Raji (cell line): Measurements from ENCODE around the gene UBE4B.

Experiments used
- POLR2A ChIP-seq: IDR thresholded peaks from 2 replicates; pipeline ENCODE4 v1.6.1; 2011; ENCODE audit warnings: low read depth, low read length, control low read depth; ENCODE audit not compliant: insufficient read depth

Gene UBE4B

DNA sequence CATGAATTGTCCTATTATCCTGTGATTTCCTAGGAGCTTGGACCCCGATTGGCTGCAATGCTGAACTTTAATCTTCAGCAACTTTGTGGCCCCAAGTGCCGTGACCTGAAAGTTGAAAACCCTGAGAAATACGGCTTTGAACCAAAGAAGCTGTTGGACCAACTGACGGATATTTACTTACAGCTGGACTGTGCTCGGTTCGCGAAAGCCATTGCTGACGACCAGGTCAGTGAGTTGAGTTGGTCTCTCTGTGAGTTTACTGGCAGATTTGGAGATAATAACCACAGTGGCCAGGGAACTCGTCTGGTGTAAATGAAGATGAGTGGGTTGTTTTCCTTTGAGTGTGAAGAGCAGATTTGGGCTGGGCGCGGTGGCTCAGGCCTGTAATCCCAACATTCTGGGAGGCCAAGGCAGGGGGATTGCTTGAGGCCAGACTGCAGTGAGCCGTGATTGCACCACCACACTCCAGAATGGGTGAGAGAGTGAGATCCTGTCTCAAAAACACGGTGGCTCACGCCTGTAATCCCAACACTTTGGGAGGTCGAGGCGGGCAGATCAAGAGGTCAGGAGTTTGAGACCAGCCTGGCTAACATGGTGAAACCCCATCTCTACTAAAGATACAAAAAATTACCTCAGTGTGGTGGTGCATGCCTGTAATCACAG is 138.5 kb downstream of the UBE4B start:
- no peak for TF ChIP-seq POLR2A

DNA sequence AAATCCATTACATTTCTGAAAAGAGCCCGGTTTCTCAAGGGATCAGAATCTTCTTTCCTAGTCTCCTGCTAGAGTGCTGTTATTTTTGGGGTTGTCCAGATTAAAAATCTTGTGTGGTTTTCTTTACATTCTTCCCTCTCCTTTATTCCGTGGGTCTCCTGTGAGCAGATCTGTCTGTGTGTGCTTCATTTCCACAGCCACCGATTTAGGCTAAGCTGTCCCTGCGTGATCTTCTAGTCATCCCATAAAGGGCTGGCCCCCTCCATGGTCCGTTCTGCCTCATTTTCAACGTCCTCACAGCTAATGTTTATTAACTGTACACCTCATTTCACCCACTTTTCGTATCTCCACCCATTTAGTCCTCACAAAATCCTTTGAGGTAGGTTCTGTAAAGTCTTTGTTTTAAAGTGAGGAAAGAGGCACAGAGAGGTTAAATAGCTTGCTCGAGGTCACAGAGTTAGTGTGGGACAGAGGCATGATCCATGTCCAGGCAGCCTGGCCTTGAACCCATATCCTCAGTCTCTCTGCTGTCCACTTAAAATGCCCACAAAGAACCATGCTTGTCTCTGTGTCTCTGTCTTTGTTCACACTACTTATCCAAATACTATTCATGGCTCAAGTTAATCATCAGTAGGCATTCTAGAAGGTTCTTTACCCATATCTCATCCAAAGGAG is 139.4 kb downstream of the UBE4B start:
- TF ChIP-seq POLR2A, result no peak

DNA sequence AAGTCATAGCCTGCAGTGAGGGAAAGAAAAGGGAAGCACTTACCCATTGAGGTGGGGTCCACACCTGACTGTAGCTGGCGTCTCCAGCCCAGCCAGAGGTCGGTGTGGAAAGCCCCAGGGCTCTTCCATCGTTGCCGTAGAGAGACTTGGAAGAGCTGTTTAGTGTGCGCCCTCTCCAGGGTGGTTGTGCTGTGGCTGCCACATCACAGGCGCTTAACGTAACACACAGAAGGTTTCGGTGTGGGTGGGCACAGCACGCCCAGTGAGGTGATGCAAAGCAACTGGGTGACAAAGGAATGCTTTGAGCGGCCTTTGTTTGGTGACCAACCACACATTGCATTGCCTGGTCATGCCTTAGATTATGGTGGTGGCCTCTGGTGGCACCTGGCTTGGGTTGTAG is 140.8 kb downstream of the UBE4B start:
- no peak for TF ChIP-seq POLR2A

DNA sequence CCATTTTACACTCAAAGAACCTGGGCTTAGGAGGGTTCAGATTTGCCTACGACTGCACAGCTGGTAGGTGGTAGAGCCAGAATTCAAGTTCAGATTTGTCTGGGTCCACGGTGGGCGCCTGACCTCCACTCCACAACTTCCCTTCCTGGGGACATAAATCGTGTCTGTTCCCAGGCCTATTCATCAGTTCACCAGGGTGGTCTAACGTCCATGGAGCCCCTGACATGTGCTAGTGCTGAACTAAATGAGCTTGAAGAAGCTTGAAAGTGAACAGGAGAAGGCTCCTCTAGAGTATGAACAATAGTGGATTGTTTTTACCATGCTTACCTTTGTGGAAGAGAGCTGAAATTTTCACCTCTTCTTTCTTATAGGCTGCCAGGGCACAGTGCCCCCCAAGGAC is 145.1 kb downstream of the UBE4B start:
- no peak for TF ChIP-seq POLR2A

DNA sequence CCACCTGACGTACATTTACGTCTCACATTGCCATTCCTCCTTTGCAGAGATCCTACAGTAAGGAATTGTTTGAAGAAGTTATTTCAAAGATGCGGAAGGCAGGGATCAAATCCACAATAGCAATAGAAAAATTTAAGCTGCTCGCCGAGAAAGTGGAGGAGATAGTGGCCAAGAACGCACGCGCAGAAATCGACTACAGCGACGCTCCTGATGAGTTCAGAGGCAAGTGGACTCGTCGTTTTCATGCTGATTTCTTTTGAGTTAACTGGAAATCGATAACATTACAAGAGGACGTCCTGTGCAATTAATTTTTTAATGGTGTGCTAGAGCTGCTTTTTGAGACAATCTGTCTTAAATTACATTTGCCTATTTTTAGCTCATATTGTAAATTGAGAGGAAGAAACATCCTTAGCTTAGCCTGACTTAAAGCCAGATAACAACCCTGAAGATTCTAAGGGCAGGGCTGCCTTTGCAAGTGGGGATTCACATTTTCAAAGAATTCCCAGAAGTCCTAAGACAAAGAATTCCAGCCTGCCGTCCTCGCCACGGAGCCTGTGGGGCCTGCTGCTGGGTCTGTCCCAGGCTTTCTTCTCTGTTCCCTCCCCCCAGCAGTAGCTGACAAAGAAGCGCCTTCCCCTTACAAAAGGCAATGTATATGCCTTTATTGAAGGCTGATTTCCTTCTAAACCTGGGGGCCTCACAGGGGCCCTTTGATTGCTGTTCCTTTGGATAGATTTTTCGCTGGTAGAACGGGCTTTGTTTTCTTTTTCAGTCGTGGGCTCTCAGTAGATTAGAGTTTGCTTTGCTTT is 146.0 kb downstream of the UBE4B start:
- TF ChIP-seq POLR2A, result no peak

DNA sequence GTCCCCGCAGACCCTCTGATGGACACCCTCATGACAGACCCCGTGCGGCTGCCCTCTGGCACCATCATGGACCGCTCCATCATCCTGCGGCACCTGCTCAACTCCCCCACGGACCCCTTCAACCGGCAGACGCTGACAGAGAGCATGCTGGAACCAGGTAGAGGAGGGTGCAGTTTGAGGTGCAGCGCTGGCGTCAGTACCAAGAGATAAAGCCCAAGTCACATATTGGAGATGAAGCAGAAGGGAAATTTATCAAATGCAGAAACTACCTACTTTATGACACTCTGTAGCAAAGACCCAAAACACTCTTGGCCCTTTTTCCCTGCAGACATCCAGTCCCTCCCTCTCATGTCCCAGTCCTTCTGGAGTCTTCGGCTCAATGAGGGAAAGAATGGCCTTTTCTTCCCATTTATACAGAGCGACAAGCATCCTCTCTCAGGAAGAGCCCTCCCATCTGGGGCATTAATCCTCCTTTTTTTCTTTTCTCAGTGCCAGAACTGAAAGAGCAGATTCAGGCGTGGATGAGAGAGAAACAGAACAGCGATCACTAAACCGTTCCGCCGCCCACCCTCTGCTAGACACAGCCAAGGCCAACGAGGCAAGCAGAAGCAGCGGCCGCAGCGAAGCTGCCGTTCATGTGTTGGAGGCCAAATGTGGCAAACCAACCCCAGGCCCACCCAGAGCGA is 146.8 kb downstream of the UBE4B start:
- TF ChIP-seq POLR2A, result no peak

DNA sequence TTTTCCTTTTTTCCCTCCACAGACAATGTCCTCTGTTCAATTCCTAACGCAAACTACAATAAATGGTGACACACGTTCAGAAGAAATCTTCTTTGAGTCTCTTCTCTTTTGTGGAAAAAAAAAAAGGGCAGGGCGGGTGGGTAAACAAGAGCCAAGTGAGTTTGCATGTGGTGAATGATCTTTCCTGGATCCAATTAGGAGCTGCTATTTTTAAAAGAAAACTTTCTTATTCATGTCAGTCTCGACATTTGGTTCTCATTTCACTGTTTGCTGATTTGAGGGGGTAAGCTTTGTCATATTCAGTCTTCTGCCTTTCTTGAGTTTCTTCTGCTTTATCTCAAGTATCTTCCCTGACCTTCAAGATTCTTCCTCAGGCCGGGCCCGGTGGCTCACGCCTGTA is 148.4 kb downstream of the UBE4B start:
- TF ChIP-seq POLR2A, result no peak

DNA sequence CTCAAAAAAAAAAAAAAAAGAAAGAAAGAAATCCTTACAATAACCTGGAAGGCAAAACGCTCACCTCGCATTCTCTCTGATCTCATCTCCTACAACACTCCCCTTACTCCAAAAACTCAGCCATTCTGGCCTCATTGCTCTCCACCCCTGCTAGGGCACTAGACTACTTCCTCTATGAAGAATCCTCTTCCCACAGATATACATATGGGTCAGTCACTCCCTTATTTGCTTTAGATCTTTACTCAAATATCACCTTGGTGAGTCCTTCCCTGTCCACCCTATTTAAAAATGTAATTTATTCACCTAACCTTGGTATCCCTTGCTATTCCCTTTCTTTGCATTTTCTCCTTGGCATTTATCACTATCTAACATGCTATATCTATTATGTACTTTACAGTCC is 153.0 kb downstream of the UBE4B start:
- no peak for TF ChIP-seq POLR2A

DNA sequence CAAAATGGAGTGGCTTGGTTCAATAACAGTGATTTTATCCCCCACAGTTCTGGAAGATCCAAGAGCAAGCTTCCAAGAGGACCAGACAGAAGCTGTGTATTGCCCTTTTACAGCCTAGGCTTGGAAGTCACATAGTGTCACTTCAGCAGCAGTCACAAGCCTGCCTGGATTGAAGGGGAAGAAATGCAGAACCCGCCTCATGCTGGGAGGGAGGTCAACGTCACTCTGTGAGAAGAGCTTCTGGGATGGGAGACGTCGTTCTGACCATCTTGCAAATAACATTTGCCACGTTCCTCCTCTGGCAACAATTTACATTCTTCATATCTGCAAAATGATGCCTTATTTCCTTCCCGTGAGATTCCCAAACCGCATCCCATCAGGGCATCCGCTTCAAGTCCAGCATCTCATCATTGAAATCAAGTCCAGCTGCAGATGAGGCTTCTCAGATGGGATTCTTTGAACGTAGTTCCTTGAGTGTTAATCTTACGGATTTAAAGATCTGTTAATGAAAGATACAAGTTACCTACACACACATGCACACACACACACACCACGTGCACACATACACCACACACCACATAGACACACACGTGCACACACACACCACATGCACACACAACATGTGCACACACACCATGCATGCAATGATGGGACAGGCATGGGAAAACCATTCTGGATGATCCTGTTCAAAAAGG is 153.7 kb downstream of the UBE4B start:
- no peak for TF ChIP-seq POLR2A

DNA sequence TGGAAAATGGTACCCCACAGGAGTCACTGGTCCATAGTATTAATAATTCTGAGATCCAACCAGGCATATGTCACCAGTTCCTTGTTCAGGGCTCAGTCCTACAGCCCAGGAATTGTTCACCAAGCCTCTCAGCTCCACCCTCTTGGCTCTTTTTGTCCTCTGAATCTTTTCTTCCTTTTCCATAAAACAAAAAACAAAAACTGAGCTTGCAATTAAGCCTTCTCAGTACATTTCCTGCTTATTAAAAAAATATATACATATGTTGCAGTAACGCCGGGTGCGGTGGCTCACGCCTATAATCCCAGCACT is 154.2 kb downstream of the UBE4B start:
- no peak for TF ChIP-seq POLR2A

DNA sequence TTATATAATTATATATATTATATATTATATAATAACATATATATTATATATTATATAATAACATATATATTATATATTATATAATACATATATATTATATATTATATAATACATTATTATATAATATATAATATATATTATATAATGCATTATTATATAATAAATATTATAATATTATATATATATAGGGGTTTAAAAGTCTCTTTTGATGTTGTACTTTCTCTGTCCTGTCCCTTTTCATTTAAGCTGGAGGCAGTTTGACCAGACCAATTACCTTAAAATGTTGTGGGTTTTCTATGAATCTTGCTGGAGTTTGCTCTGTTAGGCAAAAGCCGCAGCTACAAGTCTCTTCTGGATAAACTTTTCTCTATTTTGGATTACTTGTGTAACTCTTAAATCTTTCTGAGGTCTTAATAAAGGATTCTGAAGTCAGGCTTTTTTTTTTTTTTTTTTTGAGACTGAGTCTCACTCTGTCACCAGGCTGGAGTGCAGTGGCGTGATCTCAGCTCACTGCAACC is 155.4 kb downstream of the UBE4B start:
- no peak for TF ChIP-seq POLR2A

DNA sequence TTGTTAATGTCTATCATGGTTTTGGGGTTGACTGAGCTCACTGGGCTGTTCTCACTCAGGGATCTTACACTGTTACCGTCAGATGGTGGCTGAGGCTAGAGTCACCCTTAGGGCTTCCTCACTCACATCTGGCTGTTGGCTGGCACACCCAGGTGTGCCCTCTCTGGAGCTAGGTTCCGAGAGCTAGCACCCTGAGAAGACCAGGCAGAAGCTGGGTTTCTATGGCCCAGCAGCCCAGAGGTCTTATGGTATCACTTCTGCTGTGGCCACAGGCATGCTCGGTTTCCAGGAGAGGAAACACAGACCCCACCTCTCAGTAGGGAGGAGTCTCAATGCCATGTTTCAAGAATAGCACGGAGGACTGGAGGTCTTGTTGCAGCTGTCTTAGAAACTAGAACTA is 156.9 kb downstream of the UBE4B start:
- TF ChIP-seq POLR2A, result no peak

DNA sequence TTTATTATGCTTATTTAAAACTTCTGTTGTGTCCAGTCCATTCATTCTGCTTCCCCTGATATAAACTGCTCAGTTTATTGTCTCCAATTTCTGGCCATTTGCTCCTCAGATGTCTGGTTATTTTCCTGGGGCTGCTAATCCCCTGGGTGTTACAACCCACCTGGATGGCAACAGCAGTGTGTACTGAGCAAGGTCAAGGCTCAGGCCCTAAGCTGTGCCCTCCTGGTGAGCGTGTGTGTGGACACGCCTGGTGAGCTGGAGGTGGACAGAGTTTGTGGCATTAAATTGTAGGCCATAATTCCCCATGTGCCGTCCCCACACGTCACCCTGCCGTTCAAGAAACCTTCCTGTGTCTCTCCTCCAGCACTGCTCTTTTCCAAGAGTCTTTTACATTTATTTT is 159.5 kb downstream of the UBE4B start:
- no peak for TF ChIP-seq POLR2A

DNA sequence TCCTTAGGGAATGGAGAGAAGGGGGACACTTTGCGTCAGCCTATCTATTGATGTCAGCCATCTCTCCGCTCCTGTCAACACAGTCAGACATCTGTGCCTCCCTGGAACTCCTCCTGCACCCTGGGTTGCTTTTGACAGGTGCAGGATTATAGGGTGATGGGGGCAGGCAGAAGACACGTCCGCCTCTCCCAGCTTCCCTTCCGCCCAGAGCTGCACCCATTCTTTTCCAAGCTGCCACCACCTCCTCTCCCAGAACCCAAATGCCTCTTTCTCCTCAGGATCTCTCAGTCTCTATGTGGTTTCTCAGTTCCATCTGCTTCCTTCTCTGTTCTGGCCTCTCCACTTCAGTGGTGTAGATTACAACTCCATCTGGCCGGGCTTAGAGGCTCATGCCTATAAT is 160.5 kb downstream of the UBE4B start:
- TF ChIP-seq POLR2A, result no peak

DNA sequence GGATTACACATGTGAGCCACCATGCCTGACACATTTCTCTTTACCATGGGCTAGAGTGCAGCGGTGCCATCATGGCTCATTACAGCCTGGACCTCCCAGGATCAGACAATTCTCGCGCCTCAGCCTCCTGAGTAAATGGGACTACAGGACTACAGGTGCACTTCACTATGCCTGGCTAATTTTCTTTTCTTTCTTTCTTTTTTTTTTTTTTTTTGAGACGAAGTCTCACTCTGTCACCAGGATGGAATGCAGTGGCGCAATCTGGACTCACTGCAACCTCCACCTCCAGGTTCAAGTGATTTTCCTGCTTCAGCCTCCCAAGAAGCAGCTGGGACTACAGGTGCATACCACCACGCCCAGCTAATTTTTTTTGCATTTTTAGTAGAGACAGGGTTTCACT is 162.8 kb downstream of the UBE4B start:
- no peak for TF ChIP-seq POLR2A
